Activated naive CD8-positive, alpha-beta T cell treated with anti-CD3 and anti-CD28 coated beads for 36 hours (primary cell): ENCODE measurements around the gene RUNX2. TPM values are rescaled to one million over a fixed set of nuclear protein-coding genes. Genes with fewer than 3 reads are reported as not detected.

Experiments
- DNase-seq: peaks from one replicate; pipeline ENCODE4 v3.0.0; 2021
- H3K27ac Mint-ChIP-seq: one replicate; pipeline ENCODE4 v1.8.0; 2022; ENCODE audit warnings: mild to moderate bottlenecking, moderate library complexity, mixed read lengths
- H3K27me3 Mint-ChIP-seq: one replicate; pipeline ENCODE4 v1.8.0; 2022; ENCODE audit warnings: mild to moderate bottlenecking, mixed read lengths
- H3K36me3 Mint-ChIP-seq: one replicate; pipeline ENCODE4 v1.8.0; 2021; ENCODE audit warnings: mild to moderate bottlenecking, mixed read lengths
- H3K4me1 Mint-ChIP-seq: one replicate; pipeline ENCODE4 v1.8.0; 2021; ENCODE audit warnings: mixed read lengths
- H3K4me3 Mint-ChIP-seq: one replicate; pipeline ENCODE4 v1.8.0; 2022; ENCODE audit warnings: mild to moderate bottlenecking, moderate library complexity, mixed read lengths
- H3K9me3 Mint-ChIP-seq: one replicate; pipeline ENCODE4 v1.8.0; 2022; ENCODE audit warnings: mixed read lengths
- total RNA-seq, 2 experiments: library from RNA; stranded (reverse); gene quantifications; one replicate each; pipeline ENCODE4 v1.2.3, GENCODE V29; 2021

The RUNX2 gene
- total RNA-seq, 2 experiments from 2014 or later = 4.8 to 5.8 TPM

- Mint-ChIP-seq H3K27ac (no peak overlapping the region), H3K36me3 (peaks cover 14% of the 10 kb centered on the region), H3K4me3 (no peak overlapping the region), H3K4me1 (peaks cover 12% of the 10 kb centered on the region), H3K9me3 (peaks cover 2% of the 10 kb centered on the region), H3K27me3 (no peaks in the 10 kb centered on the region)
- DNase-seq = no peak
These were observed 173.0 kb downstream of the RUNX2 start for GRCh38 chr6:45500924-45501816.

- H3K27ac Mint-ChIP-seq = no peak overlapping the region
- peaks cover 11% of the 10 kb centered on the region for H3K4me1 Mint-ChIP-seq
- peaks cover 8% of the 10 kb centered on the region for H3K36me3 Mint-ChIP-seq
- no peak overlapping the region for H3K4me3 Mint-ChIP-seq
- peaks cover under 1% of the 10 kb centered on the region for H3K9me3 Mint-ChIP-seq
- DNase-seq = no peak
- no peaks in the 10 kb centered on the region for H3K27me3 Mint-ChIP-seq
These were observed 174.3 kb downstream of the RUNX2 start for GRCh38 chr6:45502456-45502855.

- DNase-seq = no peak
- H3K4me3 Mint-ChIP-seq = no peak overlapping the region
- no peaks in the 10 kb centered on the region for H3K27me3 Mint-ChIP-seq
- H3K27ac Mint-ChIP-seq = no peak overlapping the region
- H3K36me3 Mint-ChIP-seq = peaks cover 10% of the 10 kb centered on the region
- H3K4me1 Mint-ChIP-seq = peaks cover 10% of the 10 kb centered on the region
- H3K9me3 Mint-ChIP-seq = no peaks in the 10 kb centered on the region
These were observed 176.8 kb downstream of the RUNX2 start for GRCh38 chr6:45504947-45505346.

- Mint-ChIP-seq H3K4me1 (peaks cover 10% of the 10 kb centered on the region), H3K9me3 (no peaks in the 10 kb centered on the region), H3K4me3 (no peak overlapping the region), H3K36me3 (peaks cover 10% of the 10 kb centered on the region), H3K27me3 (no peaks in the 10 kb centered on the region), H3K27ac (no peak overlapping the region)
- no peak for DNase-seq
These were observed 177.3 kb downstream of the RUNX2 start for GRCh38 chr6:45505470-45505869.

DNA sequence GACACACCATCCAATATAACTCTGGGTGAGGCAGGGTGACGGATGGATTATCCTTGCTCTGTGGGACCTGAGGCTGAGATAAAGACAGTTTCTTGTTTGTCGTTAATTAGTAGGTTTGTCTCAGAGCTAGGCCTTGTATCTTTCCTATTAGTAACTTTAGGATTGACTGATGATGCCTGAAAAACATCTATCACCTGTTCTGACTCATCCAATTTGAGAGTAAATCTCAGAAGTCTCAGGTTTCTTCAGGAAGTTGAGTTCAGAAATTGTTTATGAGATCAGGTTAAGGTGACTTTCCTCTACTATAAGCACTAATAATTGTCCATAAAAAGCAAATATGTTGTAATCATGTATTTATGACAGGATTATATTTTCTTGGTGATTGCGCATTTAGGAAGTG lies 179.1 kb downstream of the RUNX2 start:
- DNase-seq = no peak
- Mint-ChIP-seq H3K27me3 (no peaks in the 10 kb centered on the region), H3K27ac (no peak overlapping the region), H3K9me3 (no peaks in the 10 kb centered on the region), H3K4me3 (no peak overlapping the region), H3K4me1 (peaks cover 10% of the 10 kb centered on the region), H3K36me3 (peaks cover 7% of the 10 kb centered on the region)

DNA sequence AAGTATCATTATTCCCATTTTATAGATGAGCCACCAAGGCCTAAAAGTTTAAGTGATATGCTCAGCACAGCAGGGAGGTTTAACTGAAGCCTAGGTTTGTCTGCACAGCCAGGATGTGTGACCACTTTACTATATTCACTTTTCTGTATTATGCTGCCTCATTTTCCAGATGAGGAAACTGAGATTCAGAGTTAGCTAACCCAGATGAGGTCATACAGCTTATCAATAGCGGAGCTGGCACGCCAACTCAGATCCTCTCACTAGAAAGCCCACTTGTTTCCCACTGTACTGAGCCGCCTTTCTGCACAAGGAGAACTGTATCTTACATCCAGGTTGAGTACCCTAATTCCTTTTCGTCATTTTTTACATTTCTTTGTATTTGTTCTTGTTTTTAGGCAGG lies 181.3 kb downstream of the RUNX2 start:
- DNase-seq = no peak
- H3K36me3 Mint-ChIP-seq = peaks cover 11% of the 10 kb centered on the region
- no peaks in the 10 kb centered on the region for H3K27me3 Mint-ChIP-seq
- H3K27ac Mint-ChIP-seq = no peak overlapping the region
- peaks cover 10% of the 10 kb centered on the region for H3K4me1 Mint-ChIP-seq
- H3K9me3 Mint-ChIP-seq = no peaks in the 10 kb centered on the region
- H3K4me3 Mint-ChIP-seq = no peak overlapping the region

DNA sequence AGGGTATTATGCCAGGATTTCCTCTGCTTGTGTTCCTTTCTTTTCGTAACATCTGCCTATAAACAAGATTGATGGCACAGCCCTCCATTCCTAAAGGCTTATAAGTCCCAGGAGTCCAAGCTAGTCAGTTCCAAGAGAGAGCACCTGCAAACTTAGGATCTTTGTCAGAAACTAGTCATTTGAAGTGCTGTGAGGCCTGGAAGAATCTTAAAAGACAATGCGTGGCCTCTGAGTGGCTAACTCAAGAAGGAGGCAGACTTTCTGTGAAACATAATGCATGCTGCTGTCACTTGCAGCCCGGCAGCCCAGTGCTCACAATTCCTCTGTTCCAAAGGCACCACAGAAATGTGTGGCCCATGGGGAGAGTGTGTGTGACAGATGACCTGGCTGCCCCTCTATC lies 184.6 kb downstream of the RUNX2 start:
- H3K27ac Mint-ChIP-seq = no peak overlapping the region
- no peaks in the 10 kb centered on the region for H3K27me3 Mint-ChIP-seq
- H3K36me3 Mint-ChIP-seq = peaks cover 7% of the 10 kb centered on the region
- no peaks in the 10 kb centered on the region for H3K9me3 Mint-ChIP-seq
- no peak for DNase-seq
- H3K4me1 Mint-ChIP-seq = no peaks in the 10 kb centered on the region
- H3K4me3 Mint-ChIP-seq = no peak overlapping the region

DNA sequence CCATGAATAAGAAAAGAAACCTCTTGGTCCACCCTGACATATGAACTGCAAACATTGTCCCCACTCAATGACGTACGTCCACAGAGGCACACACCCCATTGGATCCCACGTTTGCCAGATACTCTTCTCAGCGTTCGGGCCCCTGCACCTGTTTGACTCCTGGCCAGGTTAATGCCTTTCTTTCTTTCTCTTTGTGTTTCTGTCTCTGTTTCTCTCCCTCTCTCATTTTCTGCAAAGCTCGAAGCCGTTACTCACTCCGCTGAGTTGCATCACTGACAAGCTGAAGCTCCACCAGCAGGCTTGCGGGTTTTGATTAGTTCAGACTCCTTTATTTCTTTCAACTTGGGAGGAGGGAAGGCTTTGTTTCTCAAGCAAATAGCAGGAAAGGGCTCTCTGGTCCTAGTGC lies 185.1 kb downstream of the RUNX2 start:
- no peak for DNase-seq
- no peaks in the 10 kb centered on the region for H3K27me3 Mint-ChIP-seq
- H3K9me3 Mint-ChIP-seq = no peaks in the 10 kb centered on the region
- no peaks in the 10 kb centered on the region for H3K4me1 Mint-ChIP-seq
- peaks cover 7% of the 10 kb centered on the region for H3K36me3 Mint-ChIP-seq
- H3K4me3 Mint-ChIP-seq = no peak overlapping the region
- H3K27ac Mint-ChIP-seq = no peak overlapping the region

GRCh38 chr6:45513843-45514242 lies 185.7 kb downstream of the RUNX2 start:
- H3K27ac Mint-ChIP-seq = no peak overlapping the region
- no peak for DNase-seq
- H3K36me3 Mint-ChIP-seq = peaks cover 5% of the 10 kb centered on the region
- no peaks in the 10 kb centered on the region for H3K4me1 Mint-ChIP-seq
- no peak overlapping the region for H3K4me3 Mint-ChIP-seq
- H3K9me3 Mint-ChIP-seq = no peaks in the 10 kb centered on the region
- no peaks in the 10 kb centered on the region for H3K27me3 Mint-ChIP-seq

GRCh38 chr6:45514454-45515230 lies 186.5 kb downstream of the RUNX2 start:
- no peak for DNase-seq
- Mint-ChIP-seq H3K4me3 (no peak overlapping the region), H3K9me3 (no peaks in the 10 kb centered on the region), H3K36me3 (peaks cover 7% of the 10 kb centered on the region), H3K4me1 (no peaks in the 10 kb centered on the region), H3K27me3 (no peaks in the 10 kb centered on the region), H3K27ac (no peak overlapping the region)

DNA sequence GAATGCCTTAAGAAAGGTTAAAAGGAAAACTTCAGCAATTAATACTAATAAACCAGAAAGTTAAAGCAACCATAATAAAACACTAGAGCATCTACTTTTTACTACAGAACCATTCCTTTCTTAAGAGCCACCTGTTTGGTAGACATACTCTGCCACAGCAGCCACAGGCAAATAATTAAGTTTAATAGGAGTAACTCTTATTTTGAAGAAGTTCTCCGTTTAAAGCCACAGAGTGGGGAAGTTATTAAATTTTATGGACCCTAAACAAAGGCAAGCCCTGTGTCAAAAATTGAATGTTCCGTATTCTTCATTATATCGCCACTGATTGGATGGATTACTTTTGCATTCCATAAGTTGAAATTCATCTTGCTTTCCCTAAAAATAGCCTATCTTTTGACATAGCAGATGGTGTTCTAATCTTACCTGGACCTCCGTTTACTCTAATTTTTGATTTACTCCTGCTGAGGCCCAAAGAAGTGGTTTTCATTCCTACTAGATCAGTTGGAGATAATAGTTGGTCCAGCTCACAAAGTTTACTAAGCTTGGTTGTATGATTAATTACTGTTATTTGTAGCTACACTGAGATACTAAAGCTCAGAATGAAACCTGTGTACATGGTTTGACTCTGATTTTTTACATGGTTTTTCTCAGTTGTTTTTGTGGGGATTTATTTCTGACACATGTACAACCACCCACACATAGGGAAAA lies 190.0 kb downstream of the RUNX2 start:
- Mint-ChIP-seq H3K27ac (no peak overlapping the region), H3K4me3 (no peak overlapping the region)

GRCh38 chr6:45521226-45521625 lies 193.1 kb downstream of the RUNX2 start:
- Mint-ChIP-seq H3K4me1 (peaks cover 3% of the 10 kb centered on the region), H3K36me3 (peaks cover 4% of the 10 kb centered on the region), H3K27me3 (no peaks in the 10 kb centered on the region), H3K27ac (no peak overlapping the region), H3K4me3 (no peak overlapping the region), H3K9me3 (no peaks in the 10 kb centered on the region)
- DNase-seq = no peak

More for the DNA sequence above, 190.0 kb downstream of the RUNX2 start:
- H3K9me3 Mint-ChIP-seq = no peaks in the 10 kb centered on the region
- peaks cover 9% of the 10 kb centered on the region for H3K36me3 Mint-ChIP-seq
- H3K27me3 Mint-ChIP-seq = no peaks in the 10 kb centered on the region
- H3K4me1 Mint-ChIP-seq = peaks cover 3% of the 10 kb centered on the region
- no peak for DNase-seq

GRCh38 chr6:45522486-45522885 lies 194.4 kb downstream of the RUNX2 start:
- no peak overlapping the region for H3K27ac Mint-ChIP-seq
- H3K27me3 Mint-ChIP-seq = no peaks in the 10 kb centered on the region
- no peak overlapping the region for H3K4me3 Mint-ChIP-seq
- H3K4me1 Mint-ChIP-seq = peaks cover 3% of the 10 kb centered on the region
- no peaks in the 10 kb centered on the region for H3K9me3 Mint-ChIP-seq
- DNase-seq = no peak
- H3K36me3 Mint-ChIP-seq = peaks cover 9% of the 10 kb centered on the region

DNA sequence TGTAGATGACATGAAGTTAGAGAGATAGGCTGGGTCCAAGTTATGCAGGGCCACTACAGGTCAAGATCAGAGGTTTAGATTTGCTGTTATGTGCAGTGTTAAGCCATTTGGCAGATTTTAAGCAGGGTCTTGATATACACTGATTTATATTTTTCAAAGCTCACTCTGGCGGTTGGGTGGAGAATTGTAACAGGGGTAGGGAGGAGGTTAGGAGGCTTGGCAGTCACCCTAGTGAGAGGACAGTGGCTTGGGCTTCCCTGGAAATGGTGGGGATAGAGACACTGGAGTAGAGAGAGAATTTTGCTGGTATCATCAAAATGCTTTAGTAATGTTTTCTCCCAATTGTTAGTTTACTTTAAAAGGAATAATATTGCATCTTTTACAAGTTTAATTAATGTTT lies 199.1 kb downstream of the RUNX2 start:
- Mint-ChIP-seq H3K36me3 (peaks cover 16% of the 10 kb centered on the region), H3K9me3 (peaks cover 3% of the 10 kb centered on the region), H3K27ac (no peak overlapping the region), H3K4me1 (no peaks in the 10 kb centered on the region), H3K4me3 (no peak overlapping the region), H3K27me3 (no peaks in the 10 kb centered on the region)
- no peak for DNase-seq

GRCh38 chr6:45531999-45532595 lies 204.0 kb downstream of the RUNX2 start:
- Mint-ChIP-seq H3K27me3 (no peaks in the 10 kb centered on the region), H3K4me1 (no peaks in the 10 kb centered on the region), H3K4me3 (no peak overlapping the region), H3K36me3 (peaks cover 24% of the 10 kb centered on the region), H3K9me3 (peaks cover 3% of the 10 kb centered on the region), H3K27ac (no peak overlapping the region)
- no peak for DNase-seq
